HG02571 (cell line): ENCODE data around the gene SUPT20H.
"Not testable (repeated sequence)": the region's sequence is repeated elsewhere in the genome, so short reads cannot be mapped to it uniquely, and the experiment has no call there.

Source experiments
- ATAC-seq: cut with Tn5 transposase; IDR thresholded peaks from one replicate; pipeline ENCODE4 v1.9.1; 2021; ENCODE audit warnings: mild to moderate bottlenecking, moderate library complexity; ENCODE audit not compliant: unreplicated experiment

The SUPT20H gene

GRCh38 chr13:37070145-37070695, 10.7 kb upstream of the SUPT20H start:
- no peak for ATAC-seq

DNA sequence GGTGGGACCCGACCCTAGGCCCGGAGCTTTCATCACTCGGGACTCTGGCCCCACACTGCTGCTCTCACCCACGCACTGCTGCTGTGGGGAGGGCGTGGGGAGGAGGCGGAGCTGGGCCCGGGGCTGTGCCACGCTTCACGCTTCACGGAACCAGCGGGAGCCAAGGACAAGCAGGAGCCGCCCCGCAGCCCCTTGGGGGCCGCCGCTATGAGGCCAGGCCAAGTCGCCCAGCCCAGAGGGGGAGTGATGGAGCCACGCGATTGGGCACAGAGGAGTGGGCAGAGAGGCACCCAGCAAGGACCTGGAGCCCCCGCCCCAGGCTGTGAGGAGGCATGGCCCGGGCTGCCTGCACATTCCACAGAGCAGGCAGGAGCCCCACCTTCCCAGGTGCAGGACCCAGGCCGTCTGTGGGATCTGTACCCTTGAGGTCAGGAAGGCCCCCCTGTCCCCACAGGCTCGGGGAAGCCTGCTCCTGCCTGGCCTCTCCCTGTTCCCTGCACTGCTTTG, 10.2 kb upstream of the SUPT20H start:
- ATAC-seq = no peak

DNA sequence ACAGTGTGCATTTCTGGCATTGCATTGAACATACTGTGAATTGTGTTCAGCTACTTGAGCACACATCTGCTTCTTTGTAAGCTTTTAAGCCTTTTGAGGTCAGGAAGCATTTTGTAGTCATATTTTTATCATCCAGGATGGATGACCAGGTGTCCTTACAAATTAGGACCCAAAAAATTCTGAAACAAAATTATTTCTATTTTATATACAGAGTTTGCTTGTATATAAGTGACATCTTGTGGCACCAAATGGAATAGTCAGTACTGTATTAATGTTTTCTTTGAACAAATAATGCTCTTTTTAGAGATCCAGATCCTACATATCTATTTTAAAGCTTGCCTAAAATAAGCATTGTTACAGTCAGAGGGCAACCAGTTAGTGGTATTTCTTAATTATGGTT, 9.5 kb upstream of the SUPT20H start:
- no peak for ATAC-seq

GRCh38 chr13:37067874-37068273, 8.4 kb upstream of the SUPT20H start:
- ATAC-seq = no peak

DNA sequence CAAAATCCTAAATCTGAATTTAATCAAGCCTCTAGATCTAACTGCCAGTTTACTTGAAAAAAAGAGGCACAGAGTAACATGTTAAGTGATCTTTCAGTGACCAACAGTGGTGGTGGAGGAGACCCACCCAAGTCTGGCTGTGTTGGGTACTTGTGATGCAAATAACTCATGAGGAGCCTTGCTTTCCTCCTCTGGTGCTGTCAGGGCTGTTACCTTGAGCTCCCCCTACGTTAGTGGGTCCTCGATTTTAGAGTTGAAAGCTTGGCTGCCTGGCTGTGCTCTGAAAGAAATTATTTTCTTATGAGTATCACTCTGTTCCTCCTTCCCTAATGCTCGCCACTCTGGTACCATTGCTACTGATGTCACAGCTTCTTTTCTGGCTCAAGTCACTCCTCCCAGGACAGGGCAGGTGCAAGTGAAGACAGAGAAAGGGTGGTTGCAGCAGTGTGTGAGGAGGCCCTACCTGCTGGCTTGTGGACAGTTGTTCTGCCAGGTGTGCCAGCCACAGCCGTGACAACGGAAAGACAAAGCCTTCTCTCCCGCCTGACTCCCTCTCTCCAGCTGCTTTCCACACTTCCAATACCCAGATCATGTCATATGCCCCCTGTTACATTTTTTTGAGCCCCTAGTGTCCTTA, 6.5 kb upstream of the SUPT20H start:
- no peak for ATAC-seq

DNA sequence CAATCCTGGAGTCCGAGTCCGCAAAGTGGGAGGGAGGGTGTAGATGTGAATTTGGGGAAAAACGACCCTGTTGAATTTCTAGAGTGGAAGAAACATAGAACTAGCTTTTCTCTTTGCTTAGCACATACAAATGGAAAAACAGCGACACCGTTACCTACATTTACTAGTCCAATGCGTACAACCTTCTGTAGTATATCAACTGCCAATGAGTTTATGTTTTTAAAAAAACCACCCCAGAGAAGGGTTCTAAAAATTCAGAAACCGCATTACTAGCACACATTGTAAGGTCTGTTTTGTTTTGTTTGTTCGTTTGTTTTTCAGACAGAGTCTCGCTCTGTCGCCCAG, 332 bp upstream of the SUPT20H start:
- peak; percentile 28 for ATAC-seq

DNA sequence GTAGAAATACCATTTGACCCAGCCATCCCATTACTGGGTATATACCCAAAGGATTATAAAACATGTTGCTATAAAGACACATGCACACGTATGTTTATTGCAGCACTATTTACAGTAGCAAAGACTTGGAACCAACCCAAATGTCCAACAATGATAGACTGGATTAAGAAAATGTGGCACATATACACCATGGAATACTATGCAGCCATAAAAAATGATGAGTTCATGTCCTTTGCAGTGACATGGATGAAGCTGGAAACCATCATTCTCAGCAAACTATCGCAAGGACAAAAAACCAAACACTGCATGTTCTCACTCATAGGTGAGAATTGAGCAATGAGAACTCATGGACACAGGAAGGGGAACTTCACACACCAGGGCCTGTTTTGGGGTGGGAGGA, 3.3 kb downstream of the SUPT20H start:
- ATAC-seq = not testable (repeated sequence)

DNA sequence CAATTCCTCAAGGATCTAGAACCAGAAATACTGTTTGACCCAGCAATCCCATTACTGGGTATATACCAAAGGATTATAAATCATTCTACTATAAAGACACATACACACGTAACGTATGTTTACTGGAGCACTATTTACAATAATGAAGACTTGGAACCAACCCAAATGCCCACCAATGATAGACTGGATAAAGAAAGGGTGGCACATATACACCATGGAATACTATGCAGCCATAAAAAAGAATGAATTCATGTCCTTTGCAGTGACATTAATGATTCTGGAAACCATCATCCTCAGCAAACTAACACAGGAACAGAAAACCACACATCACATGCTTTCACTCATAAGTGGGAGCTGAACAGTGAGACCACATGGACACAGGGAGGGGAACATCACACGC, 6.4 kb downstream of the SUPT20H start:
- not testable (repeated sequence) for ATAC-seq

GRCh38 chr13:37049810-37050209, 9.7 kb downstream of the SUPT20H start:
- ATAC-seq = no peak

DNA sequence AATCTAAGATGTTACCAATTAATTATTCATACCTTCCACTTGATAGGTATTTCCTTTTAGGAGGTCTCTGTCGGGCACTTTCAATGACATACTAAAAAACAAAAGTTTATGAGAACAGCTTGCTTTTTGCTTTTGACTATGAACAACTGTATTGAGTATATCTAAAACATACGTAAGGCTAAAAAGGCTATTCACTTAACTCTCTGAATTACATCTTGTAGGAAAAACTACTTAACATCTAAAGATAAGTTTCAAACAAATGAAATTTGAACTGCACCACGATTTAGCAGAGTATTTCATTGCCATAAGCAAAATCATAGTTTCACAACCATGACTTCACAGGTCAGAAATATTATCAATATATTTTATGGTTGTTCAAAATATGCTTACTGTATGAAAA, 11.6 kb downstream of the SUPT20H start:
- ATAC-seq = no peak

DNA sequence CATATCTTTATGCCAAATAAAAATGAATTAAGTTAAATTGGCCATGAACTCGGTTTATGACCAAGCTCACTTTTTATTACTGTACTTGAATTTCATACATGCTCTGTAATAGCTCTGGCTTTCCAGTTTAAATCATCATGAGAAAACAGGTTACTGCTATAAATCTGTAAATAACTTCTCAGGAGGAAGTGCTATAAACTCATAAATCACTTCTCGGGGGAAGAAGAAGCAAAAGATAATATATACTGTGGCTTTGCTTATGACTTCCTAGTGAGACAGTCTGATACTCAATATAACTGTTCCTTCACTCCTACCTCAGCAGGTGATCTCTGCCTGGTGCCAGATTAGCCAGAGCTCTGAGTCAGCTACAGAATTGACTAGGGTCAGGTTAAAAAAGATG, 12.5 kb downstream of the SUPT20H start:
- no peak for ATAC-seq

GRCh38 chr13:37046062-37046461, 13.4 kb downstream of the SUPT20H start:
- no peak for ATAC-seq

DNA sequence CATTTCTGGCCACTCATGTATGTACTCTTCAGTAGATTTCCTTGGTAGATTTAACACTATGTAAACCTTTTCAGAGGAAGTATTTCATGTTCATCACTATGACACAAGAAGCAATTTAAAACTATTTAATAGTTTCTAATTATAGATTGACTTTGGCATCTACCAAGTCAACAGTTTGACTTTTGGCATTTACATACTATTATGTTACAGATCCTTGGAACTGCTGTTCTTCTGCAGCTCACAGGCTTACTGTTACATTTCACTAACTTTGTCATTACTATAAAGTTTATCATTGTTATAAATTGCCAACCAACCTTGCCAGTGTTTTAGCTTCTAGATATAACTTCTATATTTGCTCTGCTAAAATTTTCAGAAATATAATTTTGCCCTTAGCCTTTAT, 18.7 kb downstream of the SUPT20H start:
- no peak for ATAC-seq

GRCh38 chr13:37039896-37040295, 19.6 kb downstream of the SUPT20H start:
- no peak for ATAC-seq

DNA sequence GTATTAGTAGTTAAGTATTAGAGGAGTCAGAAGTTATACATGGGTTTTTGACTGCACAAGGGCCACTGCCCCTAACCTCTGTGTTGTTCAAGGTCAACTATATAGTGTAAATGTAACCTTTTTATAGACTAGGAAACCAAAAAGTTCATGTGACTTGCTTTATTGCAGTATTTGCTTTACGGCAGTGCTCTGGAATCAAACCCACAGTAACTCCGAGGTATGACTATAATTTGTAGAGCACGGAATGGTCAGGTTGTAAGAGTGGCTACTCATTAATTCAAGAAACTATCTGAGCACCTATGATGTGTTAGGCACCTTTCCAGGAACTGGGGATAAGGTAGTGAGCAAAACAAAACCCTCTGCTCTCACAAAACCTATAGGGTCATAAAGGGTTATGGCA, 22.2 kb downstream of the SUPT20H start:
- ATAC-seq = no peak

GRCh38 chr13:37029617-37030016, 29.9 kb downstream of the SUPT20H start:
- no peak for ATAC-seq

DNA sequence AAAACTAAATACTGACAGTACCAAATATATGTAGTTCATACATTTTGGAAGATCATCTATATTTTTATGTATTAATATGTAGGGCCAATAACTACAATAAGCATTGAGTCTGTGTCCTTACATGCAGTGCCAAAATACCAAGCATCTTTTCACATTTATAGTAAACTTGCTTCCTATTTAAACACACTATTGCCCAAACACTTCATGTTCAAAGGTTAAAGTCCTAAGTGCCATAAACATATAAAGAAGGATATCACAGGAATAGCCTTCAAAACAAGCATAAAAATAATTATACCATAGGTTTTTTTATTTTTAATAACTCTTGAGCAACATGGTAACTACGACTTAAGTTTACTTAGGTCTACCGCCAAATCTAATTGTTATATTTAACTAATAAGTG, 31.8 kb downstream of the SUPT20H start:
- no peak for ATAC-seq

DNA sequence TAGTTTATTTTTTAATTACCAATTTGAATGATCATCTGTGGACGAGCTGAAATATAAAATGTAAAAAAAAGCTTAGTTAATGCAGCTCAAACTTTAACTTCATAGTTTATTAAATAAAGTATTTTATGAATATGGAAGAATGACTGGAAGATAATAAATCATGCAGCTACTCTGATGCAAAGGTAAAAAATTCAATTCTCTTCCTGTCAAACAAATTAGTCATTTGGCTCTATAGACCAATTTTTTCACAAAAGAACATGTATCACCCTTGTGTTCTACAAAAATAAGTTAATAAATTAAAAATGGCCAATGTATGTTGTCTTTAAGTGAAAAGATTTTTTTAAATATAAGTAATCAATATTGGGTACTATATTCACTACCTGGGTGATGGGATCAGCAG, 32.7 kb downstream of the SUPT20H start:
- ATAC-seq = no peak

DNA sequence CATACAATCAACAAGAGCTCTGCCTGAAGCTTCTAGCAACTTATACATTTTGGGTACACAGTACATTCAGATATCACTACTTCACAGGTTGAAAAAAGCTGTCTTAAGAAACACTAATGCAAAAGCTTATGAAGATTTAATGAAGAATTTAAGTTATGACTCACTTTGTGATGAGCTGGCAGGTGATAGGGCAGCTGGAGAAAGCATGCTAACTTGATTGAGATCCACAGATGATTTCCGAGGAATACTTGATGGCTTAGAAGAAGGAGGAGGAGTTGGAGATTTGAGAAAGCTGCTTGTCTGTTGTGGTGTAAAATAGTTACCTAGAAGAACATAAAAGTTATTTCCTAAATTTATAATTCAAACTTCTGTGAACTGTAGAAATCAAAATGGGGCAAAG, 35.6 kb downstream of the SUPT20H start:
- no peak for ATAC-seq

DNA sequence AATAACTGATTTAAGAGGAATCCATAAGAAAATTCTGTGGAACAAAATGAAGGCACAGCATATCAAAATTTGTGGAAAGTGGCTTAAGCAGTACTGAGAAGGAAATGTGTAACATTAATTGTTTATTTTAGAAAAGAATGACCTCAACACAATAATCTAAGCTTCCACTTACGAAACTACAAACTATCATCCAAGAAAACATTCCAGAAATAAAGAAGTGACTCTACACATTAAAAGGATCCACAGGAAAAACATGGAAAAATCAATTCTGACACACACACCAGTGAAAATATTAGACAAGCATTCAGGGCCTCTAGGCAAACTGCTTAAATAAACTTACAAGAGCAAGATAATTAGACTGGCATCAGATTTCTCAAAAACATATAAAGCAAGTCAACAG, 44.9 kb downstream of the SUPT20H start:
- ATAC-seq = no peak

- ATAC-seq = no peak
Measured at GRCh38 chr13:37011788-37012187, 47.7 kb downstream of the SUPT20H start.

DNA sequence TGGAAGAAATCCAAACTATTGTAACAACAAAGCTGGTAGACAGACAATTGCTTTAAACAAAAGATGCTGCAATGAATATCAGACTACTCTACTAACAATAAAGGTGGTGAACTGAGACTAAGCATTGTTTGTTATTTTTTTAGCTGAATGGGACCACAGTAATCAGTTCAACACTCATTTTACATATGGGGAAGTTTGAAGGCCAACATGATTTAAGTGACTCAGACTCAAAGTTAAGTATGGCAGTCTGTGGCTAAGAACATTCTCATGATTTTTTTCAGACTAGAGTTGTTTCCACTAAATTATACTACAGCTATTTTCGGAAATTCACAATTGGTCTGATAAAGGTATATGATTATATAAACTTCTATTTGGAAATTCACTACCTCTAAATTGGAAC, 48.5 kb downstream of the SUPT20H start:
- no peak for ATAC-seq

DNA sequence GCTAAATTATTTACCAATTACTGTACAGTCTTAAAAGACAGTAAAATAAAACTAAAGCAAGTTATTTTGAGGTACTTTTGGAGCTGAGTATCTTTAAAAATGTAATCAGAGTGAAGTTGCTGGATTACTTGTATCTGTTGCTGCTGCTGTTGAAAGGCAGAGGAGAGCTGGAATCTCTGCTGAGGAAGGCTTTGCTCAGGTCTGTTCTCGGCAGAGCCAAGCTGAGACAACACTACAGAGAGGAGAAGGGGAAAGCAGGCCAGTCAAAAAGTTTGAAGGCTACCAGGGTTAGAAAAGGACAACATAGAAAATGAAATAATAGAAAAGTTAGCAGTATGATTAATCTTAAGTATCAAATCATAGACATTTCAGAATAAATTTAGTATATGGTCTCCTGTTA, 49.1 kb downstream of the SUPT20H start:
- ATAC-seq = no peak
